DND-41 (cell line): ENCODE results near the gene KCNH8.

Source experiments
- EZH2 ChIP-seq: IDR thresholded peaks from 3 replicates; pipeline ENCODE4 v1.6.1; 2012; ENCODE audit warnings: borderline replicate concordance, low read depth, mild to moderate bottlenecking, moderate library complexity, low read length, inconsistent platforms; ENCODE audit not compliant: severe bottlenecking
- TF ChIP-seq, protein P1 (sequence below): IDR thresholded peaks from 2 replicates; pipeline ENCODE4 v1.5.1; 2012; ENCODE audit warnings: borderline replicate concordance, low read length, moderate library complexity, mild to moderate bottlenecking; ENCODE audit not compliant: poor library complexity, severe bottlenecking; ENCODE audit errors: extremely low read depth

- TF ChIP-seq, protein P1, sequence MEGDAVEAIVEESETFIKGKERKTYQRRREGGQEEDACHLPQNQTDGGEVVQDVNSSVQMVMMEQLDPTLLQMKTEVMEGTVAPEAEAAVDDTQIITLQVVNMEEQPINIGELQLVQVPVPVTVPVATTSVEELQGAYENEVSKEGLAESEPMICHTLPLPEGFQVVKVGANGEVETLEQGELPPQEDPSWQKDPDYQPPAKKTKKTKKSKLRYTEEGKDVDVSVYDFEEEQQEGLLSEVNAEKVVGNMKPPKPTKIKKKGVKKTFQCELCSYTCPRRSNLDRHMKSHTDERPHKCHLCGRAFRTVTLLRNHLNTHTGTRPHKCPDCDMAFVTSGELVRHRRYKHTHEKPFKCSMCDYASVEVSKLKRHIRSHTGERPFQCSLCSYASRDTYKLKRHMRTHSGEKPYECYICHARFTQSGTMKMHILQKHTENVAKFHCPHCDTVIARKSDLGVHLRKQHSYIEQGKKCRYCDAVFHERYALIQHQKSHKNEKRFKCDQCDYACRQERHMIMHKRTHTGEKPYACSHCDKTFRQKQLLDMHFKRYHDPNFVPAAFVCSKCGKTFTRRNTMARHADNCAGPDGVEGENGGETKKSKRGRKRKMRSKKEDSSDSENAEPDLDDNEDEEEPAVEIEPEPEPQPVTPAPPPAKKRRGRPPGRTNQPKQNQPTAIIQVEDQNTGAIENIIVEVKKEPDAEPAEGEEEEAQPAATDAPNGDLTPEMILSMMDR: no peak
- TF ChIP-seq EZH2: no peak
These were observed 146.9 kb downstream of the KCNH8 start for GRCh38 chr3:19295208-19295607.
